ENCODE data around the gene PIK3R2.

Gene PIK3R2

GRCh38 chr19:18211683-18212082, 58.7 kb downstream of the PIK3R2 start:
- intact Hi-C loops (cut with DNase I): loop anchor here (5.0 kb wide), 1 partner anchor 41 kb away; no protein-coding TSS in a partner anchor
- no peak for DNase-seq

GRCh38 chr19:18214779-18215433, 61.9 kb downstream of the PIK3R2 start:
- intact Hi-C loops (cut with DNase I): loop anchor here (5.0 kb wide), 1 partner anchor 37 kb away; no protein-coding TSS in a partner anchor

GRCh38 chr19:18216789-18217188, 63.8 kb downstream of the PIK3R2 start:
- intact Hi-C loops (cut with DNase I): no loop called here
- no peak for DNase-seq

More at GRCh38 chr19:18214779-18215433, 61.9 kb downstream of the PIK3R2 start:
- no peak for DNase-seq

- DNase-seq: no peak
- intact Hi-C loops (cut with DNase I): no loop called here
These were observed 65.2 kb downstream of the PIK3R2 start for GRCh38 chr19:18218159-18218558.

- intact Hi-C loops (cut with DNase I): no loop called here
- no peak for DNase-seq
These were observed 65.6 kb downstream of the PIK3R2 start for GRCh38 chr19:18218600-18218999.

All from head of caudate nucleus (tissue), 42 donors.